Aorta (tissue), 5 donors: Measurements from ENCODE around the gene ZNF584. TPM values are rescaled to one million over a fixed set of nuclear protein-coding genes. Genes with fewer than 3 reads are reported as not detected.
A peak's percentile ranks its signal among the peaks of the same experiment; 100 is the strongest.

Source experiments
- ATAC-seq: fragments of 200-7000 bp; cut with Tn5 transposase; one replicate; pipeline ENCODE4 v1.9.1; 2022; ENCODE audit warnings: moderate library complexity; ENCODE audit not compliant: low FRiP score
- DNase-seq, 2 donors: peaks; one replicate each; pipeline ENCODE4 v3.0.0-alpha.2; 2020
- H3K27ac ChIP-seq, 2 donors: one replicate each; pipeline ENCODE4 v1.5.1; 2013; ENCODE audit warnings: low read length in 2 of 2, mild to moderate bottlenecking in 2 of 2, moderate library complexity in 2 of 2, control low read depth in 1 of 2, inconsistent platforms in 1 of 2, low read depth in 1 of 2
- H3K27me3 ChIP-seq, 2 donors: one replicate each; pipeline ENCODE4 v1.6.1; 2013; ENCODE audit warnings: control low read depth in 1 of 2, low read length in 1 of 2, mild to moderate bottlenecking in 1 of 2, moderate library complexity in 1 of 2; ENCODE audit not compliant: insufficient read depth in 2 of 2, control insufficient read depth in 1 of 2
- H3K36me3 ChIP-seq, 2 donors: one replicate each; pipeline ENCODE4 v1.6.1; 2013; ENCODE audit warnings: control low read depth in 1 of 2, low read length in 1 of 2, mild to moderate bottlenecking in 1 of 2; ENCODE audit not compliant: insufficient read depth in 2 of 2, control insufficient read depth in 1 of 2
- H3K4me1 ChIP-seq, 2 donors: one replicate each; pipeline ENCODE4 v1.6.1; 2013; ENCODE audit warnings: low read length in 2 of 2, control low read depth in 1 of 2, mild to moderate bottlenecking in 1 of 2, moderate library complexity in 1 of 2; ENCODE audit not compliant: insufficient read depth in 2 of 2, control insufficient read depth in 1 of 2
- H3K4me3 ChIP-seq, 2 donors: one replicate each; pipeline ENCODE4 v1.5.1; 2013; ENCODE audit warnings: low read length in 2 of 2, control low read depth in 1 of 2, mild to moderate bottlenecking in 1 of 2
- H3K9me3 ChIP-seq: one replicate; pipeline ENCODE4 v1.6.1; 2013; ENCODE audit warnings: mild to moderate bottlenecking, low read length; ENCODE audit not compliant: control insufficient read depth
- WGBS, 2 donors: extraction: QIAGEN DNeasy Blood & Tissue Kit; methylation state at CpG; one replicate each; pipeline ENCODE4 v1.1.7; 2013; 5-methylcytosine and 5-hydroxymethylcytosine counted together
- intact Hi-C, 2 donors: fragments of 100-400 bp; cut with DNase I; formaldehyde crosslinking; loops; one replicate each; pipeline versions ENCODE4 v1.14.2 to v1.15.0; 2022
- long read RNA-seq, 2 donors: library from polyadenylated mRNA; unstranded; transcript quantifications; one replicate each; pipeline ENCODE4 v2.0.0, GENCODE V29; 2020 to 2021
- polyA plus RNA-seq, 2 donors: library from polyadenylated mRNA; stranded (reverse); fragments of 200-250 nt; gene quantifications; one replicate each; pipeline ENCODE4 v1.2.3, GENCODE V29; 2013
- total RNA-seq, 2 donors: library from RNA; stranded (reverse); fragmentation: NEBNext Ultra II Directional; extraction: Animal tissue kit (Norgen Biotek cat#: 25700); gene quantifications; one replicate each; pipeline ENCODE4 v1.2.1, GENCODE V29; 2021
- donor health status: healthy with polysubstance abuse.
- donor health status: Bipolar disorder and iron deficiency.
- donor health status: DM: no; HTN: no; CAD: no.
- donor health status: DM: no; HTN: no; CAD: no.
- donor health status: DM: yes; HTN: yes; CAD: no.

Gene ZNF584
- total RNA-seq (10 to 100 TPM; 11.8 to 13.4 TPM), polyA plus RNA-seq (10 to 100 TPM in 1 of 2 donors, under 1 TPM in 1; 0.75 to 10.3 TPM)
- long read RNA-seq, donor 1, transcript ZNF584-201 (4 exons, 2,332 nt): major isoform, 5 of 40 reads
- long read RNA-seq, donor 1, transcript ZNF584-203 (4 exons, 2,187 nt): major isoform, 5 of 40 reads
- long read RNA-seq, donor 1, partial matches to known transcripts: 0 of 40 reads
- long read RNA-seq, donor 1, other reads (novel, unspliced or antisense): 26 of 40 reads
- long read RNA-seq, donor 2, partial matches to known transcripts: 0 of 5 reads
- long read RNA-seq, donor 2, other reads (novel, unspliced or antisense): 3 of 5 reads

- Histone ChIP-seq H3K36me3 (no peaks in the 10 kb centered on the region), H3K4me1 (no peaks in the 10 kb centered on the region), H3K9me3 (no peaks in the 10 kb centered on the region), H3K27me3 (no peaks in the 10 kb centered on the region), H3K27ac (peak within 1 kb of the TSS in 1 of 2 donors; percentile 87), H3K4me3 (peak within 1 kb of the TSS; percentile 79 to 80)
- intact Hi-C loops: no loop called here
- ATAC-seq (peak; percentile 99), DNase-seq (peak; percentile 97 to 98)
- WGBS, 2 donors: 0% methylated on average over 83 to 100 of the region's 100 CpGs
Observed at GRCh38 chr19:58408152-58409009, at the start of gene ZNF584. TSS of gene ZNF584 (plus strand) at chr19:58408649. CDS start at chr19:58409148, 499 bp downstream.

DNA sequence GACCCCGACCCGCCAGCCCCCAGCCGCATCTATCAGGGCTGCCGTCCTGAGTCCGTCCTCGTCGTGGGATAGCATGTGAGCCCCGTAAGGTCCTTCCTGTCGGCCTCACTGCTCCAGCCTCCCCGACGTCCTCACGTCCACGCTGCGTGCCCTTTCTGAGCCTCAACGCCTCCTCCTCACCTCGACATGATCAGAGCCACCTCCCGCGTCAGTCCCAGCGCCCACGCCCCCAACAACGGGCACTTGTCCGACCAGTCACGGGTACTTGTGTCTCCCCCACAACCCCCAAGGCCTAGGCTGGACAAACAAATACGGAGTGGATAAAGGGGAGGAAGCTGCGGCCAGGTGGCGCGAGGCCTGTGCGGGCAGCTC, 46.6 kb upstream of the ZNF584 start:
- H3K4me3 ChIP-seq: peak overlapping the region; percentile 42 to 67
- no peaks in the 10 kb centered on the region for H3K36me3 ChIP-seq
- H3K27me3 ChIP-seq: no peaks in the 10 kb centered on the region
- H3K9me3 ChIP-seq: no peaks in the 10 kb centered on the region
- 2 to 3% methylated on average over 28 of the region's 28 CpGs for WGBS, 2 donors
- ATAC-seq (peak; percentile 20), DNase-seq (peak; percentile 75 to 85)
- H3K4me1 ChIP-seq: no peaks in the 10 kb centered on the region
- intact Hi-C loops: loop anchor here (5.0 kb wide), 1 partner anchor 35 kb away; the partner anchor contains the start of gene ZSCAN22 (in 2 of the 2)
- peak overlapping the region in 1 of 2 donors; percentile 84 for H3K27ac ChIP-seq

GRCh38 chr19:58362272-58362994, 46.0 kb upstream of the ZNF584 start, which contains the start of gene ZNF497:
TSS of gene ZNF497 (minus strand) at chr19:58362751. CDS start at chr19:58357635, 5,116 bp downstream.
- H3K4me1 ChIP-seq: no peaks in the 10 kb centered on the region
- intact Hi-C loops: loop anchor here (5.0 kb wide), 1 partner anchor 35 kb away; the partner anchor contains the start of gene ZSCAN22 (in 2 of the 2)
- H3K9me3 ChIP-seq: no peaks in the 10 kb centered on the region
- DNase-seq (peak; percentile 98 to 99), ATAC-seq (peak; percentile 97)
- H3K36me3 ChIP-seq: no peaks in the 10 kb centered on the region
- H3K27me3 ChIP-seq: no peaks in the 10 kb centered on the region
- 0% methylated on average over 60 to 74 of the region's 74 CpGs for WGBS, 2 donors
- peak within 1 kb of the TSS; percentile 42 to 67 for H3K4me3 ChIP-seq
- peak within 1 kb of the TSS in 1 of 2 donors; percentile 84 for H3K27ac ChIP-seq

GRCh38 chr19:58364146-58364545, 44.3 kb upstream of the ZNF584 start:
- whole genome bisulfite sequencing, 2 donors: 85 to 86% methylated on average over 5 of the region's 5 CpGs
- no peaks in the 10 kb centered on the region for H3K9me3 ChIP-seq
- ATAC-seq (no peak), DNase-seq (peak in 1 of 2 donors; percentile 20)
- intact Hi-C loops: loop anchor here (5.0 kb wide), 1 partner anchor 37 kb away; the partner anchor contains the start of gene ZSCAN22 (in 2 of the 2)
- H3K27me3 ChIP-seq: no peaks in the 10 kb centered on the region
- H3K4me3 ChIP-seq: no peak overlapping the region
- no peak overlapping the region for H3K27ac ChIP-seq
- H3K36me3 ChIP-seq: no peaks in the 10 kb centered on the region
- H3K4me1 ChIP-seq: no peaks in the 10 kb centered on the region

DNA sequence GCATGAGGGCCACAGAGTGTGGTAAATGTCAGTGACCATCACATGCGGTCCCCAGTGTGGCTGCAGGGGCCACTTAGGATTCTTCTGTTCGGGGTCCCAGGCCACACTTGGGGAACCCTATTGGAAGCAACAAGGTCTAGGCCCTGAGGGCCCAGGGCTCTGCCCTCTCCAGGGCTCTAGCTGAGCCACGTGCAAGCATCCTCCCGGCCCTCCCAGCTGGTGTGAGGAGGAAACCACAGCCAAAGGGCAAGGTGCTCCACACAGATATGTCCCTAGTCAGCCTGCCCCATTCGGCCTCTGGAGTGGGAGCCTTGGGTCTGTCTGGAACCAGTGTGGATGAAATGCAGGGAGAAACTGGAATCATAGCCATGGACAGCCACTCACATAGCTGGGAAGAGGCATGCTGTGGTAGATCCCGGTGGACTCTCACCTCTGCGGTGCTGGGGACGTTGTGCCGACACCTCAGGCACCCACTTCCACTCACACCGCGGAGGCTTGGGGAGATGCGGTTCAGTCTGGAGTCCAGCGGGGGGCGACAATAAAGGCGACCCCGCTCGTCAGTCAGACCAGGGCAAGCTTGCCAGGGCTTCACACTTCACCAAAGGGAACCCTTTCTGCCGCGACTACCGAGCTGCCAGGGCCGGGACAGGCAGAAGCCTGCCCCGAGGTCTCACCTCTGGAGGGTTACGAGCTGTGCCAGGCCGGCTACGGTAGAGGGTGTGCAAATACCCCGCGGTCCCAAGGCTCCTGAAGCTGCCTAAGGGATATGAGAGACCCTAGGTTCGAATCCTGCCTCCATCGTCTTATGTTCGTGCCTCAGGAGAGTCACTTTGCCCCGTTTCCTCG, 41.6 kb upstream of the ZNF584 start:
- H3K4me1 ChIP-seq: no peaks in the 10 kb centered on the region
- H3K4me3 ChIP-seq: no peak overlapping the region
- DNase-seq: no peak
- no peaks in the 10 kb centered on the region for H3K27me3 ChIP-seq
- no peak overlapping the region for H3K27ac ChIP-seq
- H3K9me3 ChIP-seq: no peaks in the 10 kb centered on the region
- no peak for ATAC-seq
- H3K36me3 ChIP-seq: no peaks in the 10 kb centered on the region
- intact Hi-C loops: no loop called here
- WGBS, 2 donors: 89% methylated on average over 32 of the region's 32 CpGs

GRCh38 chr19:58367698-58368454, 40.6 kb upstream of the ZNF584 start:
- H3K36me3 ChIP-seq: no peaks in the 10 kb centered on the region
- DNase-seq: no peak
- no peaks in the 10 kb centered on the region for H3K9me3 ChIP-seq
- intact Hi-C loops: no loop called here
- no peak overlapping the region for H3K27ac ChIP-seq
- no peaks in the 10 kb centered on the region for H3K27me3 ChIP-seq
- no peak for ATAC-seq
- no peaks in the 10 kb centered on the region for H3K4me1 ChIP-seq
- H3K4me3 ChIP-seq: no peak overlapping the region
- WGBS, 2 donors: 36 to 38% methylated on average over 106 of the region's 106 CpGs

GRCh38 chr19:58368561-58369360, 39.7 kb upstream of the ZNF584 start:
- Histone ChIP-seq H3K9me3 (no peaks in the 10 kb centered on the region), H3K4me1 (no peaks in the 10 kb centered on the region), H3K36me3 (no peaks in the 10 kb centered on the region), H3K4me3 (no peak overlapping the region), H3K27me3 (no peaks in the 10 kb centered on the region), H3K27ac (no peak overlapping the region)
- WGBS, 2 donors: 73 to 79% methylated on average over 55 to 68 of the region's 68 CpGs
- no peak for DNase-seq
- ATAC-seq: no peak
- intact Hi-C loops: no loop called here
